ENCODE measurements around the gene SMIM14. TPM values are rescaled to one million over a fixed set of nuclear protein-coding genes. Genes with fewer than 3 reads are reported as not detected.

The SMIM14 gene
- total RNA-seq, 1 experiment from 2014 or later = 32.3 TPM

GRCh38 chr4:39518484-39518883 is 120.2 kb downstream of the SMIM14 start:
- Mint-ChIP-seq H3K4me1 (no peaks in the 10 kb centered on the region), H3K27ac (no peak overlapping the region), H3K4me3 (no peak overlapping the region), H3K27me3 (ENCODE audit: low read depth) (no peaks in the 10 kb centered on the region), H3K36me3 (peaks cover 30% of the 10 kb centered on the region), H3K9me3 (no peaks in the 10 kb centered on the region)
- ChIA-PET POLR2A (no interaction called here), CTCF (interaction anchor here (1.3 kb wide), 1 partner anchor 49 kb away, joined by 3 read pairs; no protein-coding TSS in a partner anchor)
- ATAC-seq (no peak), DNase-seq (ENCODE audit: low spot score) (no peak)
- TF ChIP-seq PREB (CRISPR knock-in tag; IDR thresholded peaks at IDR 0.05; ENCODE audit: borderline replicate concordance) (no peak), ZBTB43 (CRISPR knock-in tag; IDR thresholded peaks at IDR 0.05) (no peak), ERG (CRISPR knock-in tag; IDR thresholded peaks at IDR 0.05) (no peak), ZNF317 (CRISPR knock-in tag; IDR thresholded peaks at IDR 0.05; ENCODE audit: borderline replicate concordance, low read depth) (no peak), RORB (CRISPR knock-in tag; IDR thresholded peaks at IDR 0.05) (no peak), AFF4 (CRISPR knock-in tag; IDR thresholded peaks at IDR 0.05; ENCODE audit: borderline replicate concordance) (no peak), ZNF121 (CRISPR knock-in tag; IDR thresholded peaks at IDR 0.05) (no peak; the same call in 1 of the 2 replicates)

GRCh38 chr4:39516407-39516966 is 122.2 kb downstream of the SMIM14 start:
- no peaks in the 10 kb centered on the region for H3K27me3 Mint-ChIP-seq (ENCODE audit: low read depth)
- no peaks in the 10 kb centered on the region for H3K4me1 Mint-ChIP-seq
- peaks cover 45% of the 10 kb centered on the region for H3K36me3 Mint-ChIP-seq
- ATAC-seq (no peak), DNase-seq (ENCODE audit: low spot score) (no peak)
- H3K27ac Mint-ChIP-seq = no peak overlapping the region
- no peak overlapping the region for H3K4me3 Mint-ChIP-seq
- POLR2A ChIA-PET = no interaction called here
- CTCF ChIA-PET = no interaction called here
- no peaks in the 10 kb centered on the region for H3K9me3 Mint-ChIP-seq
- TF ChIP-seq ZNF423 (CRISPR knock-in tag; IDR thresholded peaks at IDR 0.05) (no peak), USF1 (CRISPR knock-in tag; IDR thresholded peaks at IDR 0.05) (no peak), ZBTB43 (CRISPR knock-in tag; IDR thresholded peaks at IDR 0.05) (no peak), MXD4 (CRISPR knock-in tag; IDR thresholded peaks at IDR 0.05; ENCODE audit: borderline replicate concordance) (no peak), NFATC4 (CRISPR knock-in tag; IDR thresholded peaks at IDR 0.05) (no peak), ZNF425 (CRISPR knock-in tag; conservative IDR thresholded peaks at IDR 0.05) (no peak), ELF4 (CRISPR knock-in tag; IDR thresholded peaks at IDR 0.05; ENCODE audit: low read depth) (no peak), RELA (CRISPR knock-in tag; IDR thresholded peaks at IDR 0.05; ENCODE audit: borderline replicate concordance) (no peak), JAZF1 (CRISPR knock-in tag; IDR thresholded peaks at IDR 0.05) (no peak), ETV6 (CRISPR knock-in tag; IDR thresholded peaks at IDR 0.05) (no peak), ATF6 (CRISPR knock-in tag; IDR thresholded peaks at IDR 0.05) (no peak), CREB1 (CRISPR knock-in tag; IDR thresholded peaks at IDR 0.05) (no peak), ZNF512 (CRISPR knock-in tag; IDR thresholded peaks at IDR 0.05; ENCODE audit: borderline replicate concordance) (no peak)

Data from WTC11 (cell line).